CD4-positive, alpha-beta T cell treated with Interleukin-1 beta for 1 hour (primary cell): ENCODE data around the gene PXK.

Experiments
- DNase-seq, 2 donors: peaks; one replicate each; pipeline ENCODE4 v3.0.0-alpha.2; 2020 to 2022

PXK gene

DNA sequence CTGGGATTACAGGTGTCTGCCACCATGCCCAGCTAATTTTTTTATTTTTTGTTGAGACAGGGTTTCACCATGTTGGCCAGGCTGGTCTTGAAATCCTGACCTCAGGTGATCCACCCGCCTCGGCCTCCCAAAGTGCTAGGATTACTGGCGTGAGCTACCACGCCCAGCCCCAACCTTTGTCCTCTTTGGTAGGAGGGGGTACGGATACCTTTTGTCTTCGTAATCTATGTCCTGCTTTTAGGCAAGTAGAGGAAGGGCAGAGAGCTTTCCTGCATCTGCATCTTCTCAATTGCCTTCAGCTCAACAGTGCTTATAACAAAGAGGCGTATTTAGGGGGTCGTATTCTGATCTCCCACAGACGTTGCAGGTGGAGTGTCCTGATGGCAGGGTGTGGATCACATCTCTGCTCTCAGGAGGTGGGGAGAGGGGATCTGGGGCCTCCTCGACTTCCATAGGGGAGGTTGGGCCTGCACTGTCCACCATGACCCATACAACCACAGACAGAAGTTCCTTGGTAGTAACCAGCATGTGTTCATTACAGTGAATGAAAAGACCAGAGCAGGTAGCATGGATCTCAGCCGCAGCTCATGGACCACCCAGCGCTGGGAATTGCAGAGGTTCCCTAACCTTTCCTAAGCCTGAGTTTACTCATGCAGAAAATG lies 137.8 kb downstream of the PXK start:
- no peak for DNase-seq

DNA sequence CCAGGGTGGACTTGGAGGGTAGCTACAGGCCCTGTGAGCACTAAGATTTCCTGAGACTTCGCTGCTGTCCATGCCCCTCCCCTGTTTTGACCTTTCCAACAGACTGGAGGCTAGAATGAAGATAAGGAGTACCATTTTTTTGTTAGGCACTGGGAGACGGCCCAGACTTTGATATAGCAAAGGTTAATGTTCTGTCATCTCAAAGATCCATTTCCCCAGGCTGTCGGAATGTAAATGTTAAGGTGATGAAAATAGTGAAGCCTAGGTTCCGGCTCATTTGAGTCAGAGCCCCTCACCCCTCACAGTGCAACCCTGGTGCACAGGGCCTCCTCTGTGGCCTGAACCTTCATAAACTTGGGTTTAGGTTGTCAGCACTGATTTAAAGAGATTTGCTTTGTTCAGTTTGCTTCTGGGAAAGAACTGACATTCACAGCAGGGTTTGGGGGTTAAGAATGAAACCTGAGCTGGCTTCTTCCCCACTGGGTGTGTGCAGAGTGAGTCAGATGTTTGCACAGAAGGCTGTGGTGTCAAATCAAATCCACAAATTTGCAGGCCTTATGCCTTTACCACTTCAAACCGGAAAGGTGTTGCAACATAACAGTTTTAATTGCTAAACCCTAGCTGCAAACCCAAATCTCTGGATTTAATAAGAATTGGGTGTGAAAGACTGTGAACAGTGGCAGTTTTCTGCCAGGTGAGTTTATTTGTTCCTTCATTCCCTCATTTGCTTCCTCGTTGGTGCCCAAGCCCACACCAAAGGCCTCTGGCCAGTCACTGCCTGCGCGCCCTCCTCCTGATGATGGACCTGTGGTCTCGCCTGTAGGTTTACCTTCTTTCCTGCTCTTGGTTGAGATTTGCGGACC lies 138.6 kb downstream of the PXK start:
- DNase-seq: peak; percentile 41 to 49

DNA sequence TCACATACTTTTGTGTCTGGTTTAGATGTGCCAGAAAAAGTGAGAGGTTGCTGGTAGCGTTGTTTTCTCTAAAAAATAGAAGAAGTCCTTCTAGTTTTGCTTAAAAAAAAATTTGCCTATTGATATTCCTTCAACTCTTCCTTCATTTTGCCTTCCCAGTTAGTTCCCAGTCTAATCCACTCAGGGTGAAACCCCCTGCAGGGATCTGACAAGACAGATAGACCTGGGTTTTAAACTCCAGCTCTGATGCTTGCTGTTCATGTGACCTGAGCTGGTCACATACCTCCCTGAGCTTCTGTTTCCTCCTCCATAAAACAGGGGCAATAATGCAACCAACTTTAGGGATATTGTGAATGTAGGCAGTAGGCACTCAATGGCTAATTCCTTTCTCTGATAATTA lies 140.6 kb downstream of the PXK start:
- no peak for DNase-seq

DNA sequence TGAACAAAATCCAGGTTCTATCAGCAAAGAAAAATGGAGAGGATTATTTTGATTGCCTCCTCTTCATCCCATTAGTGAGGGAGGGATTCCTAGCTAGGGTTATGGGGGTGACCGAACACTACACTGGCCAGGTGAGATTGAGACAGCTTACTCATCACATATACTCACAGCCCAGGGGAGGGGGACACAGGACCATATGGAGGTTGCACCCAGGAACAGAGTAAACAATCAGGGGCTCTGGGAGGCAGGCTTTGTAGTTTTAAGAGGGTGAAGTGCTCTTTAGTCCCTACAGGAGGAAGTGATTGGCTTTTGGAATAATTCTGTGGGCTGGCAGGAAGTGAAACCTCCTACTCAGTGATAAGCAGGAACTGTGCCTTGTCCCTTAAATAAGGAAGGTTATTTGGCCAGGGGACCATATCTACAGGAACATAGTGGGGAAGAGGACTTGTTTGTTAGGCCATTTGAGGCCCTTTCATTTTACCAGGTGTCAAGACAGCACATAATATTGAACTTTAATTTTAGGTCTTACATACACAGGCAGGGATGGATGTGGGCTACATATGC lies 141.7 kb downstream of the PXK start:
- DNase-seq: peak in 1 of 2 donors; percentile 27

DNA sequence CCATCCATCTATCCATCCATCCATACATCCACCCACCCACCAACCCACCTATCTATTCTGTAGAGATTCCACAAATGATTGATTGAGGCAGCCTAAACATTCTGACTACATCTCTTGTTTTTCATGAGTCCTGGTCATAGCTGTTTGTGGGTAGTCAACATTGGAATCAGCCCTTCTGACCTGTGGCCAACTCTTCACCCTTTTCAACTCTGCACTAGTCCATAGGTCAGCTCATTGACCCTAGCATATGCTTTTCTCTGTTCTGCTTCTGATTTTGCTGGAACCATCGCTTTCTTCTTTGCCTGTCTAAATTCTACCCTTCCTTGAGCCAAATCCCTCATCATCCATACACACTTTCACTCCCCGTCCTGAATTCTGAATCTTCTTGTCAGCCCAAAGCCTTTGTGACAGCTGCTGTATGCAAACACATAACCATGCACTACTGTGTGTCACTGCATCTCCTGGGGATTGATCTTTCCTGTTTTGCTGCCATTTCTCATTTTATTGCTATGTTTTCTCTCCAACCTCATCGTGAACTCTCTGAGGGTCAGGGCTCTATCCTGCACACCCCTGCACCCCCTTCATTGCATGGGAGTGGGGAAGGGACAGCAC lies 142.4 kb downstream of the PXK start:
- no peak for DNase-seq
